ENCODE results near the gene OPTC.
"Not testable (repeated sequence)": the region's sequence is repeated elsewhere in the genome, so short reads cannot be mapped to it uniquely, and the experiment has no call there.

OPTC gene

GRCh38 chr1:203493901-203494300, at the start of gene OPTC:
Gene OPTC, plus strand, starts transcription at chr1:203494153. Its CDS starts 1,853 bp downstream, at chr1:203496006.
- no peak for TF ChIP-seq EZH2phosphoT487 (conservative IDR thresholded peaks at IDR 0.05; ENCODE audit: low read length)
- TF ChIP-seq, protein P1, sequence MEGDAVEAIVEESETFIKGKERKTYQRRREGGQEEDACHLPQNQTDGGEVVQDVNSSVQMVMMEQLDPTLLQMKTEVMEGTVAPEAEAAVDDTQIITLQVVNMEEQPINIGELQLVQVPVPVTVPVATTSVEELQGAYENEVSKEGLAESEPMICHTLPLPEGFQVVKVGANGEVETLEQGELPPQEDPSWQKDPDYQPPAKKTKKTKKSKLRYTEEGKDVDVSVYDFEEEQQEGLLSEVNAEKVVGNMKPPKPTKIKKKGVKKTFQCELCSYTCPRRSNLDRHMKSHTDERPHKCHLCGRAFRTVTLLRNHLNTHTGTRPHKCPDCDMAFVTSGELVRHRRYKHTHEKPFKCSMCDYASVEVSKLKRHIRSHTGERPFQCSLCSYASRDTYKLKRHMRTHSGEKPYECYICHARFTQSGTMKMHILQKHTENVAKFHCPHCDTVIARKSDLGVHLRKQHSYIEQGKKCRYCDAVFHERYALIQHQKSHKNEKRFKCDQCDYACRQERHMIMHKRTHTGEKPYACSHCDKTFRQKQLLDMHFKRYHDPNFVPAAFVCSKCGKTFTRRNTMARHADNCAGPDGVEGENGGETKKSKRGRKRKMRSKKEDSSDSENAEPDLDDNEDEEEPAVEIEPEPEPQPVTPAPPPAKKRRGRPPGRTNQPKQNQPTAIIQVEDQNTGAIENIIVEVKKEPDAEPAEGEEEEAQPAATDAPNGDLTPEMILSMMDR (IDR thresholded peaks at IDR 0.05; ENCODE audit: insufficient read depth, low read length, poor library complexity, severe bottlenecking) = no peak

DNA sequence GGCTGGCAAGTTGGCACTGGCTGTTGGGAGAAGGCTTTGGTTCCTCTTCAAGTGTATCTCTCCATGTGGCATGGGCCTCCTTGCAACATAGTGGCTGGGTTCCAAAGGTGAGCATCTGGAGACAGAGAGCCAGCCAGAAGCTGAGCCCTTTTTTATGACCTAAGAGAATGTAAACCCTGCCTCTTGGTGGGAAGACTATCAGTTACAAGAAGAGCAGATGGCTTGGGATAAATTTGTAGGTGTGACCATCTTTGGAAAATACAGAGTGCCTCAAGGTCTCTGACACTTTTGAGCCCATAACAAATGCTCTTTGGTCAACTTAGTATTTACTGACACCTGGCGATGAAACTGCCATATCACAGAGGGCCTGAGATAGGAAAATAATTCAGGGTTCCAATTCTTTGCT, 49.8 kb upstream of the OPTC start:
- no peaks in the 10 kb centered on the region for H3K36me3 ChIP-seq (ENCODE audit: low read length)
- no peak for TF ChIP-seq EZH2phosphoT487 (conservative IDR thresholded peaks at IDR 0.05; ENCODE audit: low read length)
- TF ChIP-seq, protein P1 (IDR thresholded peaks at IDR 0.05; ENCODE audit: insufficient read depth, low read length, poor library complexity, severe bottlenecking) = peak; percentile 17
- H3K27me3 ChIP-seq (ENCODE audit: low read length) = no peaks in the 10 kb centered on the region
- H3K4me3 ChIP-seq (ENCODE audit: insufficient read depth, low read length, poor library complexity, severe bottlenecking) = no peak overlapping the region
- H3K79me2 ChIP-seq (ENCODE audit: insufficient read depth, low read length) = no peaks in the 10 kb centered on the region
- H2AFZ ChIP-seq (ENCODE audit: low read depth, low read length, severe bottlenecking) = no peak overlapping the region
- no peaks in the 10 kb centered on the region for H4K20me1 ChIP-seq (ENCODE audit: low read depth, low read length)
- no peak overlapping the region for H3K27ac ChIP-seq (ENCODE audit: low read depth, low read length)
- H3F3A ChIP-seq (ENCODE audit: insufficient read depth) = no peaks in the 10 kb centered on the region
- H3K9me2 ChIP-seq (replicated peaks; ENCODE audit: insufficient read depth, low read length) = no peaks in the 10 kb centered on the region
- no peak overlapping the region for H3K9ac ChIP-seq (ENCODE audit: low read length)
- H3K9me3 ChIP-seq (ENCODE audit: insufficient read depth, low read length) = no peaks in the 10 kb centered on the region
- no peak overlapping the region for H3K4me2 ChIP-seq (ENCODE audit: low read depth, low read length, poor library complexity, severe bottlenecking)

More at GRCh38 chr1:203493901-203494300, at the start of gene OPTC:
- Histone ChIP-seq H3K79me2 (ENCODE audit: insufficient read depth, low read length) (no peaks in the 10 kb centered on the region), H3K4me2 (ENCODE audit: low read depth, low read length, poor library complexity, severe bottlenecking) (no peak within 1 kb of the TSS), H3K36me3 (ENCODE audit: low read length) (no peaks in the 10 kb centered on the region), H3K9me2 (replicated peaks; ENCODE audit: insufficient read depth, low read length) (no peaks in the 10 kb centered on the region), H3K4me3 (ENCODE audit: insufficient read depth, low read length, poor library complexity, severe bottlenecking) (no peak within 1 kb of the TSS), H3K9me3 (ENCODE audit: insufficient read depth, low read length) (no peaks in the 10 kb centered on the region), H4K20me1 (ENCODE audit: low read depth, low read length) (no peaks in the 10 kb centered on the region), H2AFZ (ENCODE audit: low read depth, low read length, severe bottlenecking) (no peak within 1 kb of the TSS), H3K9ac (ENCODE audit: low read length) (no peak within 1 kb of the TSS), H3F3A (ENCODE audit: insufficient read depth) (no peaks in the 10 kb centered on the region), H3K27ac (ENCODE audit: low read depth, low read length) (no peak within 1 kb of the TSS), H3K27me3 (ENCODE audit: low read length) (no peaks in the 10 kb centered on the region)

DNA sequence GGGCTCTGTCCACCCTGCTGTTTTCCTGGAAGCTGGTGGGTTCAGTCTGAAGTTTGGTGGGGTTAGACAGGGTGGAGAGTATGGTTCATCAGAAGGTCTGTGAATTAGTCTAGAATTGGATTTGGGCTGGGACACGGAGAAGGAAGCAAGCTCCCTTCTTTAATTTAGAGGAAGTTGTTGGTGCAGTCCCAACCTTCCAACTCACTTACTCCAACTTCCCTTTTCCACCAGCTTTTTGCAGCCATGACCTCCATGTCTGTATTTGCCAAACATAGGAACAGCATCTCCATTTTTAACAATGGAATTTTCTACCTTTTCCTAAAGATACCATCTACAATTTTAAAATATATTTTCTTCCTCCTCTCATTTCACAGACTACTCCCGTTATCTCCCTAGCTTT, 46.8 kb upstream of the OPTC start:
- Histone ChIP-seq H3K27ac (ENCODE audit: low read depth, low read length) (no peak overlapping the region), H3F3A (ENCODE audit: insufficient read depth) (peaks cover 9% of the 10 kb centered on the region; the same call in 1 of the 2 replicates), H2AFZ (ENCODE audit: low read depth, low read length, severe bottlenecking) (no peak overlapping the region), H3K27me3 (ENCODE audit: low read length) (no peaks in the 10 kb centered on the region), H3K9me2 (replicated peaks; ENCODE audit: insufficient read depth, low read length) (no peaks in the 10 kb centered on the region), H3K79me2 (ENCODE audit: insufficient read depth, low read length) (no peaks in the 10 kb centered on the region), H3K36me3 (ENCODE audit: low read length) (no peaks in the 10 kb centered on the region), H3K4me3 (ENCODE audit: insufficient read depth, low read length, poor library complexity, severe bottlenecking) (no peak overlapping the region), H3K9ac (ENCODE audit: low read length) (no peak overlapping the region), H4K20me1 (ENCODE audit: low read depth, low read length) (no peaks in the 10 kb centered on the region), H3K4me2 (ENCODE audit: low read depth, low read length, poor library complexity, severe bottlenecking) (no peak overlapping the region), H3K9me3 (ENCODE audit: insufficient read depth, low read length) (no peaks in the 10 kb centered on the region)
- TF ChIP-seq EZH2phosphoT487 (conservative IDR thresholded peaks at IDR 0.05; ENCODE audit: low read length) = no peak
- TF ChIP-seq, protein P1 (IDR thresholded peaks at IDR 0.05; ENCODE audit: insufficient read depth, low read length, poor library complexity, severe bottlenecking) = no peak

DNA sequence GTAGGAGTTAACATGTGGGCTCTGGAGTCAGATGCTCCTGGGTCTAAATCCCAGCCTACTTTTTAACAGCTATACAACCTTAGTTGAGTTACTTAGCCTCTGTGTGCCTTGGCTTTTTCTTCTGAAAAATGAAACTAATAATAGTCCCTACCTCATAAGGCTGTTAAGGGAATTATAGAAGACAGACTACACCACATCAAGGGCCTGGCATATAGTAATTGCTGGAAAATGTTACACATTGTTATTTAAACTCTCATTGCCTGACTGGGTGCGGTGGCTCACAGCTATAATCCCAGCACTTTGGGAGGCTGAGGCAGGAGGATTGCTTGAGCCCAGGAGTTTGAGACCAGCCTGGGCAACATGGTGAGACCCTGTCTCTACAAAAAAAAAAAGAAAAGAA, 46.4 kb upstream of the OPTC start:
- H3K4me2 ChIP-seq (ENCODE audit: low read depth, low read length, poor library complexity, severe bottlenecking); H3K9ac ChIP-seq (ENCODE audit: low read length): not testable (repeated sequence)

More for the DNA sequence above, 46.4 kb upstream of the OPTC start:
- H3K9me2 ChIP-seq (replicated peaks; ENCODE audit: insufficient read depth, low read length); H3K27me3 ChIP-seq (ENCODE audit: low read length); H3K27ac ChIP-seq (ENCODE audit: low read depth, low read length); H2AFZ ChIP-seq (ENCODE audit: low read depth, low read length, severe bottlenecking); H3K4me3 ChIP-seq (ENCODE audit: insufficient read depth, low read length, poor library complexity, severe bottlenecking); H3K9me3 ChIP-seq (ENCODE audit: insufficient read depth, low read length); H3K36me3 ChIP-seq (ENCODE audit: low read length); H4K20me1 ChIP-seq (ENCODE audit: low read depth, low read length); H3K79me2 ChIP-seq (ENCODE audit: insufficient read depth, low read length): not testable (repeated sequence)
- H3F3A ChIP-seq (ENCODE audit: insufficient read depth) = peaks cover 13% of the 10 kb centered on the region

All from SU-DHL-6 (cell line).